NT2/D1 (cell line): ENCODE measurements around the gene RASGEF1B.

Experiments
- SUZ12 ChIP-seq: IDR thresholded peaks from 2 replicates; pipeline ENCODE4 v1.6.1; 2011; ENCODE audit not compliant: insufficient read length, insufficient read depth; ENCODE audit errors: extremely low read depth
- YY1 ChIP-seq: IDR thresholded peaks from 2 replicates; pipeline ENCODE4 v1.6.1; 2011; ENCODE audit not compliant: insufficient read length, insufficient read depth
- ZNF274 ChIP-seq: IDR thresholded peaks from 2 replicates; pipeline ENCODE4 v1.6.1; 2011; ENCODE audit warnings: mild to moderate bottlenecking, low read depth, low read length

DNA sequence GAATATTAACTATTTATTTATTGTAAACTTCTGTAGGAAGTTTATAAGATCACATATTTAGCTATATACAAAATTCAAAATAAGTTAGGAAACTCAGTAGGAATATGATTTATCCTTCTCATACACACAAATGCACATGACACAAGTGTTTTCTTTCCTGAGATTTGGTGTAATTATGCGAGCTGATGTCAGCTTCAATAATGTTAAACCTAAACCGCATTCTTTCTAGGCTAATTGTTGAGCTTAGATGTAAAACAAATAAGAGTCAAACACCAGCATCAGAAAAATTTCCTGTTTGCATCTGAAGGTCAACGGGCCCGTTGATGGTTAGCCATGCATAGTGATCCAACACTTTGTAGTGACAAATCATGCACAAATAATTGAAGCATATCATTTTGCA lies 30.8 kb downstream of the RASGEF1B start:
- no peak for TF ChIP-seq YY1
- TF ChIP-seq SUZ12: no peak
- TF ChIP-seq ZNF274: no peak
